ENCODE measurements around the gene CFAP410.
A peak's percentile ranks its signal among the peaks of the same experiment; 100 is the strongest.
"Not testable (repeated sequence)": the region's sequence is repeated elsewhere in the genome, so short reads cannot be mapped to it uniquely, and the experiment has no call there.

CFAP410 gene

DNA sequence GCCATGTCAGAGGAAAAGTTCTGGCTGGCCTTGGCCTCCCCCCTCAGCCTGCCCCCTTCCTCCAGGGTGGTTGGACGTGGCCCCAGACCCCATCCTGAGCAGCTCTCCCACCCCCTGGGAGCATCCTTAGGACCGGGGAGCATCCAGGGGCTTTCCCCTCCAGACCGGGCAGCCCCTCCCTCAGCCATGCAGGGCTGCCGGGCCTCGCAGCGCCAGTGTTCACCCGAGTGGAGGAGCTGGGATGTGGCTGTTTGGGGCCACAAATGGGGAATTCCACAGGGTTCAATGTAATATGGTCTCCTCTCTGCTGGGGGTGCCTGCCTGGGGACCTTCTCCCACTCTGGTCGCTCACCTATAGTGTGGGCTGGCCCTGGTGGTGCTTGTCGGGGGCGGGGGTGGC lies 43.5 kb downstream of the CFAP410 start:
- DNase-seq, result no peak

DNA sequence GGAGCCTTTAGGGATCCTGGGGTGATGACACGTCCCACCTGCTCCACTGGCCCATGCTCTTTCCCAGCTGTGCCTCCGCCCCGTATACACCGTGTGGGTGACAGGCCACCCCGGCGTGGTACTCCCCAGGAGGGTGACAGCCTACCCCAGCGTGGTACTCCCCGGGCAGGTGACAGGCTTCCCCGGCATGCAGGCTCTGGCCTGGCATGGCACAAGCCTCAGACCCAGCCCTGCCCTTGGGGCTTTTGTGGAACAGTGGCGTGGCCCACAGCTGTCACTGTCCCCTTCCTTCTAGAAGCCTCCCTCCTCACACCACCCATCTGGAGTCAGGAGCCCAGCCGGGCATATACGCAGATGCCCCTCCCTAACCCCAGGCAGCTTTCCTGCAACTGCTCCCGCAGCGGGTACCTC lies 44.0 kb downstream of the CFAP410 start:
- peak; percentile 54 for DNase-seq

- no peak for DNase-seq
These were observed 44.6 kb downstream of the CFAP410 start for GRCh38 chr21:44294391-44295162.

GRCh38 chr21:44293551-44294231 lies 45.5 kb downstream of the CFAP410 start:
- DNase-seq, result no peak

- no peak for DNase-seq
These were observed 46.4 kb downstream of the CFAP410 start for GRCh38 chr21:44292812-44293195.

GRCh38 chr21:44291936-44292811 lies 47.0 kb downstream of the CFAP410 start:
- DNase-seq, result no peak

GRCh38 chr21:44291078-44291935 lies 47.9 kb downstream of the CFAP410 start:
- DNase-seq, result no peak

- no peak for DNase-seq
These were observed 48.7 kb downstream of the CFAP410 start for GRCh38 chr21:44290327-44291077.

GRCh38 chr21:44289381-44290010 lies 49.7 kb downstream of the CFAP410 start:
- DNase-seq, result no peak

DNA sequence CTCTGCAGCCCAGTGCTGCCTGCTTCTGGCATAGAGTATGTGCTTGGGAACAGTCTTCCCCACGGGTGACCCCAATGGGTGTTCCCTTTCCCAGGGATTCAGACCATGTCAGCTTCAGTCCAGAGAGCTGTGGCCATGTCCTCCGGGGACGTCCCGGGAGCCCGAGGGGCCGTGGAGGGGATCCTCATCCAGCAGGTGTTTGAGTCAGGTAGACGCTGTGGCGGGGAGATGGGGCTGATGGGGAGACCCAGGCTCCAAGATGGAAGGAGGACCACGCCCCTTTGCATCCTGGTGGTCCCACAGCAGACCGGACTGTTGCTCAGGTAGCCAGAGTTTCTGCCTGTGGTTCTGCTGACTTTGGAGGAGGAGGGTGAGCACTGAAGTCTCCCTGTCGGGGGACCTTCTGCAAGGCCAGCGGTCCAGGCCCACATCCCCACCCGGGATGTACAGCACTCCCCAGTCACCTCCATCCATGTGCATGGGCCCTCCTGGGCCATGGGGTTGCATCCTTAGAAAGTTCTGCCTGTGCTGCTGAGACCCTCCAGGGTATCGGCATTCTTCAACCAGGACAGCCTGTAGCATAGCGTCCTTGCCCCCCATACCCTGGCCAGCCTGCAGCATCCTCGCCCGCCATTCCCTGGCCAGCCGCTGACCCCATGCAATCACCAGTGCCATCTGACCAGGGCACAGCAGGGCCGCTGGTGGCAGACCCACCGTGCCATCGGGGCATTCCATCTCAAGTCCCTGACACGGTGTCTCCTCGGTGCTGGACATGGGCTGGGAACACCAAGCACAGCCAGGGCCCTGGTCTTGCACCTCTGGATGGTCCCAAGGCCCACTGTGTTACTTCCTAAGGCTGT lies 50.7 kb downstream of the CFAP410 start:
- no peak for DNase-seq

DNA sequence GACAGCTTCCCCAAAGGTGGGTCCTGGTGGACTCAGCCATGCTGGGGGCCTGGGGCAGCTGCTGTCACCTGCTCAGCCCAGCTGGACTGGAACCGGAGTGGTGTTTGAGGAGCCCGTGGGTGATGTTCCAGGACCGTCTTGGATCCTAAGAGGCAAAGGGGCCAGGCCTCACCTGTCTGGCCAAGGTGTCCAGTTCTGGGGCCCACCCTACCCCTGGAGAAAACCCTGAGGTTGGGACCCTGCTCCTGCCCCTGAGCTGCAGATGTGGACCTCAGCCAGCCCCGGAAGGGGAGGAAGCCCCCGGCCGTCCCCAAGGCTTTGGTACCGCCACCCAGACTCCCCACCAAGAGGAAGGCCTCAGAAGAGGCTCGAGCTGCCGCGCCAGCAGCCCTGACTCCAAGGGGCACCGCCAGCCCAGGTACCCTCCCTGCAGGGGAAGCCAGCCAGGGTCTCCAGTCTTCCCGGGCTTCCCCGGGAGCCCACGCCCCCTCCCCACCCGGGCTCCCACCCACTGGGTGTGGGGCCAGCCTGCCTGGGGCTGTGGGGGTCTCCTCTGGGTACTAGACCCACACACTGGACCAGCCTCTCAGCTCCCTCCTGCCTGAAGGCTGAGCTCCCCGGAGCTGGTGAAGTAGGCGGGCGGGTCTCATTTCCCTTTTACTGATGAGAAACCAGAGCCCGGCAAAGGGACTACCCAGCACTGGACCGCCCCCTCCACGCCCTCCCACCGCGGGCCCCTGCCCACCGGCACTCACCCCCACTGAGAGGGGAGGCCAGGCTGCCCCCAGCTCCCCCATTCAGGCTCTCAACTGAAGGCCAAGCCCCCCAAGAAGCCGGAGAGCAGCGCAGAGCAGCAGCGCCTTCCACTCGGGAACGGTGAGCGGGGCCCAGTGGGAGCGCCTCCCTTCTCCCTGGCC lies 52.2 kb downstream of the CFAP410 start:
- DNase-seq, result no peak

DNA sequence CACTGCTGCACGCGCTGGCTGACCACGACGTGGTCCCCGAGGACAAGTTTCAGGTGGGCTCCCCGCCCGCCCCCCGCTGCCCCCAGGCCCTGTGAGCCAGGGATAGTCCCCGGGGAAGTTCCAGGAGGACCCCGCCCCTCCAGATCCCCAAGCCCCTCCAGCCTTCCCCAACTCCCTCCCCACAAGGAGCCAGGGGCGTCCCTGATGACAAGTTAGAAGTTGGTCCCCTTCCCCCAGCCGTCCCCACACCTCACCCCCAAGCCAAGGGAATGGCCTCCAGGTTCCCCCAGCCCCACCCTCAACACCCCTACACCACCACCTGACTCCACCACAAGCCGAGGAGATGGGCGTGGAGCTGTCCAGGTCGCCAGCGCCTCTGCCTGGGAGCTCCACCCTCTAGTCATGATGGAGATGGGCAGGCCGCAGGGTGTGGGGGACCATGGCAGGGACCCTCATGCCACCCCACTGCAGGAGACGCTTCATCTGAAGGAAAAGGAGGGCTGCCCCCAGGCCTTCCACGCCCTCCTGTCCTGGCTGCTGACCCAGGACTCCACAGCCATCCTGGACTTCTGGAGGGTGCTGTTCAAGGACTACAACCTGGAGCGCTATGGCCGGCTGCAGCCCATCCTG lies 53.0 kb downstream of the CFAP410 start:
- no peak for DNase-seq

DNA sequence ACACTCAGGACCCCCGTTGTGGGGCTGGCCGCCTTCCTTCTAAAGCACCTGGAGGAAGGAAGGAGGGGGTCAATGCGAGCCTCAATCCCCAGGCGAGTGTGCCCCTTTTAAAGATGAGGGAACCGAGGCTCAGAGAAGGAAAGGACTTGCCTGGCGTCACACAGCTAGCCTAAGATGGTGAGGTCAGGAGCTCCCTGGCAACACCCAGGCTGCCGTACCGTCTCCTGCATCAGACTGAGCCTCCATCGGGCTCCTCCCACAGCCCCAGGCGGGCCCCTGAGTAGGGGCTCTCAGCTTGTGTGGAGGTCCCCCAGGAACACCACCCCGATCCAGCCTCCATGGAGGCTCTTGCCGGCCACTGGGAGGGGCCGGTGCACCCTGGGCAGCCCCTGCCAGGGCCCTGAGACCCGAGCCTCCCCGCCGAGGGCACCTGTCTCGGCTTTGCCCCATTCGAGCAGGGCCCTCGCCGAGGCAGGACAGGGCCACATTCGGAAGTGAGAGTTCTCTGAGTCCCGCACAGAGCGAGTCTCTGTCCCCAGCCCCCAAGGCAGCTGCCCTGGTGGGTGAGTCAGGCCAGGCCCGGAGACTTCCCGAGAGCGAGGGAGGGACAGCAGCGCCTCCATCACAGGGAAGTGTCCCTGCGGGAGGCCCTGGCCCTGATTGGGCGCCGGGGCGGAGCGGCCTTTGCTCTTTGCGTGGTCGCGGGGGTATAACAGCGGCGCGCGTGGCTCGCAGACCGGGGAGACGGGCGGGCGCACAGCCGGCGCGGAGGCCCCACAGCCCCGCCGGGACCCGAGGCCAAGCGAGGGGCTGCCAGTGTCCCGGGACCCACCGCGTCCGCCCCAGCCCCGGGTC lies 53.8 kb downstream of the CFAP410 start, which contains the start of gene AIRE:
Gene AIRE, plus strand, starts transcription at position 739 of the 855 bp plus-strand sequence. CDS start 131 bp downstream, outside the sequence.
- no peak for DNase-seq

- DNase-seq, result no peak
These were observed 55.2 kb downstream of the CFAP410 start for GRCh38 chr21:44283948-44284347.

DNA sequence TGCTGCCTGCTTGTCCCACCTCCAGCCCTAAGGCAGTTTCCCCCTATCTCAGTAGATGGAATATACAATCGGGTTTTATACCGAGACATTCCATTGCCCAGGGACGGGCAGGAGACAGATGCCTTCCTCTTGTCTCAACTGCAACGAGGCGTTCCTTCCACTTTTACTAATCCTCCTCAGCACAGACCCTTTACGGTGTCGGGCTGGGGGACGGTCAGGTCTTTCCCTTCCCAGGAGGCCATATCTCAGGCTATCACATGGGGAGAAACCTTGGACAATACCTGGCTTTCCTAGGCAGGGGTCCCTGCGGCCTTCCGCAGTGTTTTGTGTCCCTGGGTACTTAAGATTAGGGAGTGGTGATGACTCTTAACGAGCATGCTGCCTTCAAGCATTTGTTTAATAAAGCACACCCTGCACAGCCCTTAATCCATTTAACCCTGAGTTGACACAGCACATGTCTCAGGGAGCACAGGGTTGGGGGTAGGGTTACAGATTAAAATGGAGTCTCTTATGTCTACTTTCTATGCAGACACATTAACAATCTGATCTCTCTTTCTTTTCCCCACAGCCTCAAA lies 55.9 kb downstream of the CFAP410 start:
- not testable (repeated sequence) for DNase-seq

DNA sequence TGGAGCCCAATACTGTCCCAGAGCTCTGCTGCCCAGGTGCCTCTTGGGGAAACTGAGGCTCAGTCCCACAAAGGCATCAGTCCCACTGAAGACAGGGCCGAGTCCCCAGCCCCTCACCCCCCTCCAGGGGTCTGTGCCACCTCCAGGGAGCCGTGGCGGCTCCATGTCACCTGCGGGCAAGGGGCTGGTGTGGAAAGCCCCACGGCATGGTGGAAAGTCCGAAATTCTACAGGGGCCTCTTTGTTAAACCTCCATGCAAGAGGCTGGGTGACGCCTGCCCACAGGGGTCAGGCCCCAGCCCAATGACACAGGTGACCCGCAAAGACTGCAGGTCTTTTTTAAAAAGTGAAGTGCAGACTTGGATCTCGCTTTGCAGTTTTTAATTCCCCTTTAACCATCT lies 56.8 kb downstream of the CFAP410 start:
- no peak for DNase-seq

DNA sequence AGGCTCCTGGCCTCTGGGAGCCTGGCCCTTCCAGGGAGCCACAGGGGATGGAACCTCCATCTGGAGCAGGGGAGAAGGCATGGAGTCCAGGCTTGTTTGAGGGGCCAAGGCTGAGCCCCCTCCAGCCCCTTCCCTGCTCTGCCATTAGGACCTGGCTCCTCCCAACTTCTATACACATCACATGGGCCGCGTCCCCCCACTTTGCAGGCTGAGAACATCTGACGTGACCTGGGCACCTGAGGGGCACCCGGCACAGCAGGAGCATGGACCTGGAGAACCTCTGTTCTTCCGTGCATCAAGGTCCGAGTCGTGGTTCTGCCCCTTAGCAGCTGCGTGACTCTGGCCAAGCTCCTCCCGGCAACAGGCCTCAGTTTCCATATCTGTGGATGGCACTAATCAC lies 57.4 kb downstream of the CFAP410 start:
- no peak for DNase-seq
